ENCODE measurements around the gene RGS18.
"Not testable (repeated sequence)": the region's sequence is repeated elsewhere in the genome, so short reads cannot be mapped to it uniquely, and the experiment has no call there.

RGS18 gene

GRCh38 chr1:192162376-192162775, 4.1 kb downstream of the RGS18 start:
- peaks cover 44% of the 10 kb centered on the region for H3K4me1 ChIP-seq (ENCODE audit: insufficient read depth, low read length, poor library complexity, severe bottlenecking)
- peak overlapping the region; percentile 74 for H3K4me3 ChIP-seq (ENCODE audit: low read length, poor library complexity, severe bottlenecking)
- H3K9me2 ChIP-seq (replicated peaks; ENCODE audit: low read depth, low read length): no peaks in the 10 kb centered on the region
- no peaks in the 10 kb centered on the region for H4K20me1 ChIP-seq (ENCODE audit: insufficient read depth, low read length, poor library complexity, severe bottlenecking)
- no peaks in the 10 kb centered on the region for H3K27me3 ChIP-seq (ENCODE audit: insufficient read depth, low read length, poor library complexity, severe bottlenecking)
- peak overlapping the region; percentile 82 for H3K4me2 ChIP-seq (ENCODE audit: low read depth, low read length, poor library complexity, severe bottlenecking)
- peak overlapping the region; percentile 90 for H3K9ac ChIP-seq (ENCODE audit: low read depth, low read length, poor library complexity, severe bottlenecking)
- H2AFZ ChIP-seq (ENCODE audit: low read length): no peak overlapping the region
- no peaks in the 10 kb centered on the region; the same call in 1 of the 2 replicates for H3K36me3 ChIP-seq (ENCODE audit: insufficient read depth, low read length)
- peaks cover 7% of the 10 kb centered on the region; the same call in 1 of the 2 replicates for H3F3A ChIP-seq (ENCODE audit: low read depth)
- TF ChIP-seq CTCF (conservative IDR thresholded peaks at IDR 0.05; ENCODE audit: low read length) (no peak), EZH2phosphoT487 (IDR thresholded peaks at IDR 0.05; ENCODE audit: borderline replicate concordance) (no peak)
- peaks cover 42% of the 10 kb centered on the region for H3K79me2 ChIP-seq (ENCODE audit: insufficient read depth, low read length)
- no peaks in the 10 kb centered on the region; the same call in 1 of the 2 replicates for H3K9me3 ChIP-seq (ENCODE audit: insufficient read depth, low read depth, low read length)

- not testable (repeated sequence) for H3F3A ChIP-seq (ENCODE audit: low read depth)
Observed at GRCh38 chr1:192165002-192165401, 6.7 kb downstream of the RGS18 start.

GRCh38 chr1:192167011-192167410, 8.7 kb downstream of the RGS18 start:
- peaks cover 23% of the 10 kb centered on the region for H3F3A ChIP-seq (ENCODE audit: low read depth)
- H3K4me1 ChIP-seq (ENCODE audit: insufficient read depth, low read length, poor library complexity, severe bottlenecking): peaks cover 68% of the 10 kb centered on the region
- H3K4me3 ChIP-seq (ENCODE audit: low read length, poor library complexity, severe bottlenecking): no peak overlapping the region
- no peaks in the 10 kb centered on the region for H4K20me1 ChIP-seq (ENCODE audit: insufficient read depth, low read length, poor library complexity, severe bottlenecking)
- TF ChIP-seq CTCF (conservative IDR thresholded peaks at IDR 0.05; ENCODE audit: low read length) (no peak), EZH2phosphoT487 (IDR thresholded peaks at IDR 0.05; ENCODE audit: borderline replicate concordance) (no peak)
- no peaks in the 10 kb centered on the region; the same call in 1 of the 2 replicates for H3K36me3 ChIP-seq (ENCODE audit: insufficient read depth, low read length)
- peak overlapping the region; percentile 75 for H3K4me2 ChIP-seq (ENCODE audit: low read depth, low read length, poor library complexity, severe bottlenecking)
- H3K9me2 ChIP-seq (replicated peaks; ENCODE audit: low read depth, low read length): no peaks in the 10 kb centered on the region
- H3K27me3 ChIP-seq (ENCODE audit: insufficient read depth, low read length, poor library complexity, severe bottlenecking): no peaks in the 10 kb centered on the region
- H3K9ac ChIP-seq (ENCODE audit: low read depth, low read length, poor library complexity, severe bottlenecking): peak overlapping the region; percentile 4
- no peak overlapping the region for H2AFZ ChIP-seq (ENCODE audit: low read length)
- no peaks in the 10 kb centered on the region; the same call in 1 of the 2 replicates for H3K9me3 ChIP-seq (ENCODE audit: insufficient read depth, low read depth, low read length)
- H3K79me2 ChIP-seq (ENCODE audit: insufficient read depth, low read length): peaks cover 18% of the 10 kb centered on the region

More at GRCh38 chr1:192165002-192165401, 6.7 kb downstream of the RGS18 start:
- not testable (repeated sequence) for H3K9ac ChIP-seq (ENCODE audit: low read depth, low read length, poor library complexity, severe bottlenecking); H2AFZ ChIP-seq (ENCODE audit: low read length); H4K20me1 ChIP-seq (ENCODE audit: insufficient read depth, low read length, poor library complexity, severe bottlenecking); H3K4me2 ChIP-seq (ENCODE audit: low read depth, low read length, poor library complexity, severe bottlenecking); H3K9me2 ChIP-seq (replicated peaks; ENCODE audit: low read depth, low read length); H3K9me3 ChIP-seq (ENCODE audit: insufficient read depth, low read depth, low read length); H3K36me3 ChIP-seq (ENCODE audit: insufficient read depth, low read length); H3K27me3 ChIP-seq (ENCODE audit: insufficient read depth, low read length, poor library complexity, severe bottlenecking); H3K4me3 ChIP-seq (ENCODE audit: low read length, poor library complexity, severe bottlenecking)
- Histone ChIP-seq H3K4me1 (ENCODE audit: insufficient read depth, low read length, poor library complexity, severe bottlenecking) (peaks cover 57% of the 10 kb centered on the region), H3K79me2 (ENCODE audit: insufficient read depth, low read length) (peaks cover 37% of the 10 kb centered on the region)
